GM23338 (cell line): ENCODE results near the gene NKAIN2. TPM values are rescaled to one million over a fixed set of nuclear protein-coding genes. Genes with fewer than 3 reads are reported as not detected.

Source experiments
- ATAC-seq: fragments of 200-7000 bp; cut with Tn5 transposase; 3 replicates; pipeline ENCODE4 v1.9.1; 2020
- DNase-seq: peaks from one replicate; pipeline ENCODE4 v3.0.0-alpha.2; 2015; ENCODE audit warnings: low spot score
- H2AFZ ChIP-seq: fragments of 200-600 bp; sonication (generic); 2 replicates; pipeline ENCODE4 v1.8.0; 2016; ENCODE audit warnings: antibody characterized with exemption, mild to moderate bottlenecking, moderate library complexity
- H3F3A ChIP-seq: fragments of 200-600 bp; sonication (generic); replicated peaks from 2 replicates; pipeline ENCODE4 v1.8.0; 2017; ENCODE audit warnings: antibody characterized with exemption, mixed run types, low read depth
- H3K27ac ChIP-seq: fragments of 200-600 bp; sonication (generic); 2 replicates; pipeline ENCODE4 v1.6.1; 2016; ENCODE audit warnings: low read depth
- H3K27me3 ChIP-seq: fragments of 200-600 bp; sonication (generic); 2 replicates; pipeline ENCODE4 v1.8.0; 2016; ENCODE audit warnings: mild to moderate bottlenecking, mixed run types, moderate library complexity; ENCODE audit not compliant: insufficient read depth
- H3K36me3 ChIP-seq: fragments of 200-600 bp; sonication (generic); 2 replicates; pipeline ENCODE4 v1.8.0; 2016; ENCODE audit warnings: mild to moderate bottlenecking; ENCODE audit not compliant: insufficient read depth
- H3K4me1 ChIP-seq: fragments of 200-600 bp; sonication (generic); 2 replicates; pipeline ENCODE4 v1.8.0; 2016; ENCODE audit warnings: mild to moderate bottlenecking, moderate library complexity; ENCODE audit not compliant: insufficient read depth
- H3K4me2 ChIP-seq: fragments of 200-600 bp; sonication (generic); 2 replicates; pipeline ENCODE4 v1.7.1; 2017; ENCODE audit warnings: mixed run types
- H3K4me3 ChIP-seq: fragments of 200-600 bp; sonication (generic); 2 replicates; pipeline ENCODE4 v1.6.1; 2016; ENCODE audit warnings: mixed run types
- H3K79me2 ChIP-seq: fragments of 200-600 bp; sonication (generic); replicated peaks from 2 replicates; pipeline ENCODE4 v1.8.0; 2017; ENCODE audit warnings: mild to moderate bottlenecking; ENCODE audit not compliant: insufficient read depth
- H3K9me2 ChIP-seq: fragments of 200-600 bp; sonication (generic); 2 replicates; pipeline ENCODE4 v1.8.0; 2017; ENCODE audit not compliant: insufficient read depth
- H4K20me1 ChIP-seq: fragments of 200-600 bp; sonication (generic); replicated peaks from 2 replicates; pipeline ENCODE4 v1.8.0; 2017; ENCODE audit warnings: mild to moderate bottlenecking; ENCODE audit not compliant: insufficient read depth
- H3K27ac Mint-ChIP-seq: 2 replicates; pipeline ENCODE4 v1.8.0; 2020; ENCODE audit warnings: inconsistent platforms, mild to moderate bottlenecking, moderate library complexity, mixed read lengths
- H3K27me3 Mint-ChIP-seq: 3 replicates; pipeline ENCODE4 v1.8.0; 2022; ENCODE audit warnings: low read depth, mild to moderate bottlenecking, moderate library complexity, mixed read lengths, inconsistent platforms; ENCODE audit not compliant: insufficient read depth, poor library complexity
- H3K36me3 Mint-ChIP-seq: 3 replicates; pipeline ENCODE4 v1.8.0; 2021; ENCODE audit warnings: low read depth, mild to moderate bottlenecking, inconsistent platforms, moderate library complexity, mixed read lengths
- H3K4me1 Mint-ChIP-seq: 3 replicates; pipeline ENCODE4 v1.8.0; 2020; ENCODE audit warnings: mild to moderate bottlenecking, inconsistent platforms, mixed read lengths
- H3K4me3 Mint-ChIP-seq: 3 replicates; pipeline ENCODE4 v1.8.0; 2021; ENCODE audit warnings: moderate library complexity, mild to moderate bottlenecking, inconsistent platforms, mixed read lengths
- H3K9me3 Mint-ChIP-seq: 3 replicates; pipeline ENCODE4 v1.8.0; 2020; ENCODE audit warnings: moderate library complexity, mild to moderate bottlenecking, inconsistent platforms, mixed read lengths
- EZH2 ChIP-seq: fragments of 200-600 bp; sonication (generic); IDR thresholded peaks from one replicate; pipeline ENCODE4 v1.8.0; 2017; ENCODE audit warnings: antibody characterized with exemption, mild to moderate bottlenecking, low read depth; ENCODE audit not compliant: unreplicated experiment
- EZH2phosphoT487 ChIP-seq: fragments of 200-600 bp; sonication (generic); IDR thresholded peaks from one replicate; pipeline ENCODE4 v1.8.1; 2018; ENCODE audit warnings: antibody characterized with exemption; ENCODE audit not compliant: unreplicated experiment
- JUNB ChIP-seq: IDR thresholded peaks from one replicate; pipeline ENCODE4 v1.6.1; 2016; ENCODE audit warnings: antibody characterized with exemption; ENCODE audit not compliant: unreplicated experiment
- NANOG ChIP-seq: IDR thresholded peaks from 2 replicates; pipeline ENCODE4 v1.6.1; 2016; ENCODE audit warnings: antibody characterized with exemption, borderline replicate concordance
- POLR2AphosphoS5 ChIP-seq: IDR thresholded peaks from 2 replicates; pipeline ENCODE4 v1.6.1; 2016; ENCODE audit warnings: antibody characterized with exemption, low read depth
- STAT1 ChIP-seq: IDR thresholded peaks from one replicate; pipeline ENCODE4 v1.6.1; 2016; ENCODE audit warnings: antibody characterized with exemption; ENCODE audit not compliant: unreplicated experiment
- ZNF114 ChIP-seq: fragments of 250-450 bp; sonication (Bioruptor Pico); IDR thresholded peaks from 2 replicates; pipeline ENCODE4 v1.5.0; 2020; ENCODE audit warnings: mild to moderate bottlenecking, moderate library complexity
- ZNF331 ChIP-seq: fragments of 250-450 bp; sonication (Bioruptor Pico); IDR thresholded peaks from 2 replicates; pipeline ENCODE4 v1.5.0; 2020; ENCODE audit warnings: low read depth, mild to moderate bottlenecking, moderate library complexity
- polyA plus RNA-seq: library from polyadenylated mRNA; unstranded; fragments of >200 nt; fragmentation: Nextera tagmentation; extraction: Ambion mirVana; gene quantifications from 2 replicates; pipeline ENCODE4 v1.2.1, GENCODE V29; 2016
- total RNA-seq: library from RNA; depleted of rRNA; stranded (reverse); fragments of >200 nt; shearing (Covaris generic); gene quantifications from 2 replicates; pipeline ENCODE4 v1.2.3, GENCODE V29; 2014
- TF ChIP-seq, protein P1 (sequence below): IDR thresholded peaks from 2 replicates; pipeline ENCODE4 v1.6.1; 2016; ENCODE audit warnings: antibody characterized with exemption
- TF ChIP-seq, protein P2 (sequence below): fragments of 250-450 bp; sonication (Bioruptor Pico); IDR thresholded peaks from 2 replicates; pipeline ENCODE4 v1.5.0; 2020; ENCODE audit warnings: mild to moderate bottlenecking, moderate library complexity

NKAIN2 gene
- total and polyA plus RNA-seq, 2 experiments from 2014 or later, result 0.39 to 1.1 TPM

DNA sequence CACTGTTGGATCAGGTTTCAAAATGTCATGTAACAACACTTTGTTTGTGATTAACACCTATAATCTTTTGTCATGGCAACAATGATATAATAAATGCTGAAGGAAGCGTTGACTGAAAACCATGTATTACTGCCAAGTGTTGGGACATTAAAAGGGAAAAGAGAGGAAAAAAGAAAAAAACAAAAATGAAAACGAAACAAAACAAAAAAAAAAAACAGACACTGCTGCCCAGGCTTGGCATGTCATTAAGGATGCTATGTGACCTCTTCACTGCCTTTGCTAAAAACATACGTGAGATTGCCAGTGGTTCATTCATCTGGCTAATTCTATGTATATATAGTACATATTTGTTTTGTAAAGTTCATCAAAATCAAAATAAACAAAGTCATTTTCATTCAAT, 641.9 kb downstream of the NKAIN2 start (continued):
- TF ChIP-seq EZH2phosphoT487, result no peak

DNA sequence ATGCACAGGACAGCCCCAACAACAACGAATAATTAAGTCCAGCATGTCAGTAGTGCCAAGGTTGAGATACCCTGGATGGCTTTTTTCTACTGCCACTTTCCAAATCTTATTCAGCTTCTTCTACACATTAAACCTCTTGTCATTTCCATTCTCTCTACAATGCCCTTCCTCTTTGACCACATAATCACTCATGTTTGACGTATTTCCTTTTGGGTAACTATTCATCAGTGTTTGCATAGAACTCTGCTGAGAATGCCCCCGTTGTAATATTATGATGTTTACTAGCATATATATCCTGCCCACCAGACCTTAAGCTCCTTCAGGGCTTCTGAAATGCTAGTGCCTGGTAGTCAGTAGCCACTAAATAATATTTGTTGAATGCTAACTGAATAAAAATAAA, 643.3 kb downstream of the NKAIN2 start:
- H3K27ac Mint-ChIP-seq, result no peak overlapping the region
- no peak for TF ChIP-seq ZNF331

DNA sequence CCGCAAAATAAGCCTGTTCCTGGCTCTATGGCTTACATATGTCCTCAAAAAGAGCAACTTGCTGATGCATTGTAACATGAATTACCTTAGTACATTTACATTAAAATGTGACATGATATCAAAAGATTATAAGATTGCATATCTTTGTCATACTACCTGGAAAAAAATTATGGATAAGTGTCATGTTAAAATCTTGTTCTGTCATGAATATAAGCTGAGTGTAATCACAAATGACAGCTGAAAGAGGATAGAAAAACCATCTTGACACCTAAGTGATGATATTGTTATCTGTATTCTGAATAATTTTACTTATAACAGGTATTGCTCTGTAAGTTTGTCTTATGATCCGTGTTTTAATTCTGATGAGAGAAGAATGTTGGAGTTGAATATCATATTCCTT, 655.6 kb downstream of the NKAIN2 start:
- ATAC-seq, result no peak
- no peaks in the 10 kb centered on the region for H3K79me2 ChIP-seq

More for the DNA sequence above, 643.3 kb downstream of the NKAIN2 start:
- H3K4me1 Mint-ChIP-seq, result no peaks in the 10 kb centered on the region
- no peaks in the 10 kb centered on the region for H3K79me2 ChIP-seq
- no peaks in the 10 kb centered on the region for H3K27me3 ChIP-seq
- H3K4me3 Mint-ChIP-seq, result no peak overlapping the region
- H3K9me3 Mint-ChIP-seq, result no peaks in the 10 kb centered on the region
- H2AFZ ChIP-seq, result no peak overlapping the region
- H3K36me3 ChIP-seq, result no peaks in the 10 kb centered on the region
- no peaks in the 10 kb centered on the region for H3F3A ChIP-seq
- no peaks in the 10 kb centered on the region for H3K4me1 ChIP-seq
- H4K20me1 ChIP-seq, result no peaks in the 10 kb centered on the region
- H3K4me2 ChIP-seq, result no peak overlapping the region
- no peak overlapping the region for H3K4me3 ChIP-seq
- ATAC-seq (no peak), DNase-seq (no peak)
- H3K9me2 ChIP-seq, result no peaks in the 10 kb centered on the region; the same call in 1 of the 2 replicates
- H3K27ac ChIP-seq, result no peak overlapping the region
- no peaks in the 10 kb centered on the region for H3K36me3 Mint-ChIP-seq
- no peaks in the 10 kb centered on the region for H3K27me3 Mint-ChIP-seq

More for the DNA sequence above, 655.6 kb downstream of the NKAIN2 start:
- TF ChIP-seq NANOG, result no peak
- no peak for TF ChIP-seq POLR2AphosphoS5
- TF ChIP-seq, protein P1, sequence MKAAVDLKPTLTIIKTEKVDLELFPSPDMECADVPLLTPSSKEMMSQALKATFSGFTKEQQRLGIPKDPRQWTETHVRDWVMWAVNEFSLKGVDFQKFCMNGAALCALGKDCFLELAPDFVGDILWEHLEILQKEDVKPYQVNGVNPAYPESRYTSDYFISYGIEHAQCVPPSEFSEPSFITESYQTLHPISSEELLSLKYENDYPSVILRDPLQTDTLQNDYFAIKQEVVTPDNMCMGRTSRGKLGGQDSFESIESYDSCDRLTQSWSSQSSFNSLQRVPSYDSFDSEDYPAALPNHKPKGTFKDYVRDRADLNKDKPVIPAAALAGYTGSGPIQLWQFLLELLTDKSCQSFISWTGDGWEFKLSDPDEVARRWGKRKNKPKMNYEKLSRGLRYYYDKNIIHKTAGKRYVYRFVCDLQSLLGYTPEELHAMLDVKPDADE, result no peak
- TF ChIP-seq ZNF114, result no peak
- TF ChIP-seq ZNF331, result no peak
- TF ChIP-seq EZH2phosphoT487, result no peak
- TF ChIP-seq STAT1, result no peak
- no peak for TF ChIP-seq EZH2
- TF ChIP-seq JUNB, result no peak
- TF ChIP-seq, protein P2, sequence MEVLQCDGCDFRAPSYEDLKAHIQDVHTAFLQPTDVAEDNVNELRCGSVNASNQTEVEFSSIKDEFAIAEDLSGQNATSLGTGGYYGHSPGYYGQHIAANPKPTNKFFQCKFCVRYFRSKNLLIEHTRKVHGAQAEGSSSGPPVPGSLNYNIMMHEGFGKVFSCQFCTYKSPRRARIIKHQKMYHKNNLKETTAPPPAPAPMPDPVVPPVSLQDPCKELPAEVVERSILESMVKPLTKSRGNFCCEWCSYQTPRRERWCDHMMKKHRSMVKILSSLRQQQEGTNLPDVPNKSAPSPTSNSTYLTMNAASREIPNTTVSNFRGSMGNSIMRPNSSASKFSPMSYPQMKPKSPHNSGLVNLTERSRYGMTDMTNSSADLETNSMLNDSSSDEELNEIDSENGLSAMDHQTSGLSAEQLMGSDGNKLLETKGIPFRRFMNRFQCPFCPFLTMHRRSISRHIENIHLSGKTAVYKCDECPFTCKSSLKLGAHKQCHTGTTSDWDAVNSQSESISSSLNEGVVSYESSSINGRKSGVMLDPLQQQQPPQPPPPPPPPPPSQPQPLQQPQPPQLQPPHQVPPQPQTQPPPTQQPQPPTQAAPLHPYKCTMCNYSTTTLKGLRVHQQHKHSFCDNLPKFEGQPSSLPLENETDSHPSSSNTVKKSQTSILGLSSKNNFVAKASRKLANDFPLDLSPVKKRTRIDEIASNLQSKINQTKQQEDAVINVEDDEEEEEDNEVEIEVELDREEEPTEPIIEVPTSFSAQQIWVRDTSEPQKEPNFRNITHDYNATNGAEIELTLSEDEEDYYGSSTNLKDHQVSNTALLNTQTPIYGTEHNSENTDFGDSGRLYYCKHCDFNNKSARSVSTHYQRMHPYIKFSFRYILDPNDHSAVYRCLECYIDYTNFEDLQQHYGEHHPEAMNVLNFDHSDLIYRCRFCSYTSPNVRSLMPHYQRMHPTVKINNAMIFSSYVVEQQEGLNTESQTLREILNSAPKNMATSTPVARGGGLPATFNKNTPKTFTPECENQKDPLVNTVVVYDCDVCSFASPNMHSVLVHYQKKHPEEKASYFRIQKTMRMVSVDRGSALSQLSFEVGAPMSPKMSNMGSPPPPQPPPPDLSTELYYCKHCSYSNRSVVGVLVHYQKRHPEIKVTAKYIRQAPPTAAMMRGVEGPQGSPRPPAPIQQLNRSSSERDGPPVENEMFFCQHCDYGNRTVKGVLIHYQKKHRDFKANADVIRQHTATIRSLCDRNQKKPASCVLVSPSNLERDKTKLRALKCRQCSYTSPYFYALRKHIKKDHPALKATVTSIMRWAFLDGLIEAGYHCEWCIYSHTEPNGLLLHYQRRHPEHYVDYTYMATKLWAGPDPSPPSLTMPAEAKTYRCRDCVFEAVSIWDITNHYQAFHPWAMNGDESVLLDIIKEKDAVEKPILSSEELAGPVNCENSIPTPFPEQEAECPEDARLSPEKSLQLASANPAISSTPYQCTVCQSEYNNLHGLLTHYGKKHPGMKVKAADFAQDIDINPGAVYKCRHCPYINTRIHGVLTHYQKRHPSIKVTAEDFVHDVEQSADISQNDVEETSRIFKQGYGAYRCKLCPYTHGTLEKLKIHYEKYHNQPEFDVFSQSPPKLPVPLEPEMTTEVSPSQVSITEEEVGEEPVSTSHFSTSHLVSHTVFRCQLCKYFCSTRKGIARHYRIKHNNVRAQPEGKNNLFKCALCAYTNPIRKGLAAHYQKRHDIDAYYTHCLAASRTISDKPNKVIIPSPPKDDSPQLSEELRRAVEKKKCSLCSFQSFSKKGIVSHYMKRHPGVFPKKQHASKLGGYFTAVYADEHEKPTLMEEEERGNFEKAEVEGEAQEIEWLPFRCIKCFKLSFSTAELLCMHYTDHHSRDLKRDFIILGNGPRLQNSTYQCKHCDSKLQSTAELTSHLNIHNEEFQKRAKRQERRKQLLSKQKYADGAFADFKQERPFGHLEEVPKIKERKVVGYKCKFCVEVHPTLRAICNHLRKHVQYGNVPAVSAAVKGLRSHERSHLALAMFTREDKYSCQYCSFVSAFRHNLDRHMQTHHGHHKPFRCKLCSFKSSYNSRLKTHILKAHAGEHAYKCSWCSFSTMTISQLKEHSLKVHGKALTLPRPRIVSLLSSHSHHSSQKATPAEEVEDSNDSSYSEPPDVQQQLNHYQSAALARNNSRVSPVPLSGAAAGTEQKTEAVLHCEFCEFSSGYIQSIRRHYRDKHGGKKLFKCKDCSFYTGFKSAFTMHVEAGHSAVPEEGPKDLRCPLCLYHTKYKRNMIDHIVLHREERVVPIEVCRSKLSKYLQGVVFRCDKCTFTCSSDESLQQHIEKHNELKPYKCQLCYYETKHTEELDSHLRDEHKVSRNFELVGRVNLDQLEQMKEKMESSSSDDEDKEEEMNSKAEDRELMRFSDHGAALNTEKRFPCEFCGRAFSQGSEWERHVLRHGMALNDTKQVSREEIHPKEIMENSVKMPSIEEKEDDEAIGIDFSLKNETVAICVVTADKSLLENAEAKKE (CRISPR knock-in tag), result no peak
- Histone ChIP-seq H3F3A (no peaks in the 10 kb centered on the region), H2AFZ (no peak overlapping the region), H3K27me3 (no peaks in the 10 kb centered on the region), H3K4me2 (no peak overlapping the region), H4K20me1 (no peaks in the 10 kb centered on the region), H3K4me3 (no peak overlapping the region), H3K36me3 (no peaks in the 10 kb centered on the region), H3K27ac (no peak overlapping the region), H3K9me2 (no peaks in the 10 kb centered on the region), H3K4me1 (no peaks in the 10 kb centered on the region)
- Mint-ChIP-seq H3K36me3 (no peaks in the 10 kb centered on the region), H3K27ac (no peak overlapping the region), H3K4me3 (no peak overlapping the region), H3K27me3 (peaks cover 2% of the 10 kb centered on the region), H3K4me1 (no peaks in the 10 kb centered on the region), H3K9me3 (no peaks in the 10 kb centered on the region)
- DNase-seq, result no peak
